22Rv1 (cell line): ENCODE measurements around the gene PPAT.
A peak's percentile ranks its signal among the peaks of the same experiment; 100 is the strongest.

Experiments used
- H3K27ac ChIP-seq: fragments of 450-650 bp; 2 replicates; pipeline ENCODE4 v1.5.1; 2017
- ZFX ChIP-seq: fragments of 450-650 bp; IDR thresholded peaks from 2 replicates; pipeline ENCODE4 v1.6.1; 2017; ENCODE audit warnings: antibody characterized with exemption, borderline replicate concordance
- TF ChIP-seq, protein P1 (sequence below): fragments of 450-650 bp; IDR thresholded peaks from 2 replicates; pipeline ENCODE4 v1.5.1; 2017; ENCODE audit warnings: mild to moderate bottlenecking

The PPAT gene

DNA sequence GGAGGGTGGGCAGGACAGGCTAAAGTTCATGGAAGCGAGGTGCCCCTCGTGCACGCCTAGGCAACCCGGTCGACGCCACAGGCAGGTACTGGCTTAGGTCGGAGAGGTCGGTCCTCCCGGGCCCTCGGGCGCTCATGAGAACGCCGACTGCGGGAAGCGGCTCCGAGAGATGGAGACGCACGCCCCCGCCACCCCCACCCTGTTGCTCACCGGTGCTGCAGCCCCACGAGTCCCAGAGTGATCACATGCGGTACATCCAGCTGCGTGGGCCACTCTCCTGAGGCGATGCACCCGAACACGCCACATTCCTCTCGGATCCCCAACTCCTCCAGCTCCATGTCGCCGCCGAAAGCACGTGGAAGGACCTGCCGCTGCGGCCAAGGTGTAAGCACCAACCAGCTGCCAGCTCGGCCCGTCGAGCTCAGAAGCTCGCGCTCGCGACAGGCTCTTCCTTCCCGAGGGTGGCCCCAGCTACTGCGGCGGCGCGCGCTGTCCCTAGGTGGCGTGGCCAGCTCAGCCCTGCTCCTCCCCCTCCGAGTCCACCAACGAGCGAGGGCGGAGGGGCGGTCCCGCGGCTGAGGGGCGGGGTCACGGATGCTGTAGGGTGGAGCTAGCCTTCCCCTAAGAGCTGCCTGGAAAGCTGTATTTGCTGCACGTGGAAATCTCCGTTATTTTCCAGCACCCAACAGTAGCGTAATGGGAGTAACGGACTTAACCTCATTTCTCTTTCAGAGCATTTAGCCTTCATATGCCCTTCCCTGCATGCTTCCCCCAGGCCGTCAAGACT, at the start of gene PPAT:
Gene PPAT, minus strand, starts transcription at position 476 of the 787 bp plus-strand sequence. Its CDS starts 138 bp downstream, at position 338.
- TF ChIP-seq, protein P1, sequence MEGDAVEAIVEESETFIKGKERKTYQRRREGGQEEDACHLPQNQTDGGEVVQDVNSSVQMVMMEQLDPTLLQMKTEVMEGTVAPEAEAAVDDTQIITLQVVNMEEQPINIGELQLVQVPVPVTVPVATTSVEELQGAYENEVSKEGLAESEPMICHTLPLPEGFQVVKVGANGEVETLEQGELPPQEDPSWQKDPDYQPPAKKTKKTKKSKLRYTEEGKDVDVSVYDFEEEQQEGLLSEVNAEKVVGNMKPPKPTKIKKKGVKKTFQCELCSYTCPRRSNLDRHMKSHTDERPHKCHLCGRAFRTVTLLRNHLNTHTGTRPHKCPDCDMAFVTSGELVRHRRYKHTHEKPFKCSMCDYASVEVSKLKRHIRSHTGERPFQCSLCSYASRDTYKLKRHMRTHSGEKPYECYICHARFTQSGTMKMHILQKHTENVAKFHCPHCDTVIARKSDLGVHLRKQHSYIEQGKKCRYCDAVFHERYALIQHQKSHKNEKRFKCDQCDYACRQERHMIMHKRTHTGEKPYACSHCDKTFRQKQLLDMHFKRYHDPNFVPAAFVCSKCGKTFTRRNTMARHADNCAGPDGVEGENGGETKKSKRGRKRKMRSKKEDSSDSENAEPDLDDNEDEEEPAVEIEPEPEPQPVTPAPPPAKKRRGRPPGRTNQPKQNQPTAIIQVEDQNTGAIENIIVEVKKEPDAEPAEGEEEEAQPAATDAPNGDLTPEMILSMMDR = no peak; the same call in 1 of the 2 replicates
- TF ChIP-seq ZFX = no peak
- H3K27ac ChIP-seq = peak within 1 kb of the TSS; percentile 90

- no peak for TF ChIP-seq ZFX
- TF ChIP-seq, protein P1 = no peak
- no peak overlapping the region for H3K27ac ChIP-seq
These were observed 45.3 kb upstream of the PPAT start for GRCh38 chr4:56480691-56481090.

- TF ChIP-seq ZFX = no peak
- TF ChIP-seq, protein P1 = no peak
- no peak overlapping the region for H3K27ac ChIP-seq
These were observed 41.8 kb upstream of the PPAT start for GRCh38 chr4:56477192-56477702.

- no peak overlapping the region for H3K27ac ChIP-seq
These were observed 40.5 kb upstream of the PPAT start for GRCh38 chr4:56475917-56476316.

GRCh38 chr4:56469489-56470210, 34.2 kb upstream of the PPAT start:
- H3K27ac ChIP-seq = no peak overlapping the region
- TF ChIP-seq, protein P1 = no peak
- TF ChIP-seq ZFX = no peak

More at GRCh38 chr4:56475917-56476316, 40.5 kb upstream of the PPAT start:
- no peak for TF ChIP-seq ZFX
- TF ChIP-seq, protein P1 = no peak

GRCh38 chr4:56468097-56468422, 32.6 kb upstream of the PPAT start:
- H3K27ac ChIP-seq = peak overlapping the region; percentile 96
- TF ChIP-seq, protein P1 = no peak
- no peak for TF ChIP-seq ZFX
